CD4-positive, alpha-beta T cell (primary cell): ENCODE results near the gene CALCOCO1. TPM values are rescaled to one million over a fixed set of nuclear protein-coding genes. Genes with fewer than 3 reads are reported as not detected.
"Not testable (repeated sequence)": the region's sequence is repeated elsewhere in the genome, so short reads cannot be mapped to it uniquely, and the experiment has no call there.

ENCODE experiments used
- ATAC-seq: fragments of 200-7000 bp; cut with Tn5 transposase; one replicate; pipeline ENCODE4 v1.10.0; 2022; ENCODE audit warnings: mild to moderate bottlenecking; ENCODE audit not compliant: poor library complexity
- CTCF ChIA-PET: fragments of 350-600 bp; sonication (Branson Sonifier 250); formaldehyde crosslinking; loops from one replicate; lab custom pipeline; 2021; ENCODE audit warnings: antibody characterized with exemption, inconsistent platforms; lab: Charles Lee
- POLR2A ChIA-PET: fragments of 350-600 bp; sonication (Branson Sonifier 250); formaldehyde crosslinking; loops from one replicate; lab custom pipeline; 2021; ENCODE audit warnings: antibody characterized with exemption, inconsistent platforms; lab: Charles Lee
- DNase-seq, 14 experiments: peaks; one replicate each; pipeline ENCODE4 v3.0.0-alpha.2; 2013 to 2020; ENCODE audit warnings: mixed read lengths in 2 of 14
- H3K27ac ChIP-seq, 2 donors: one replicate each; pipeline versions ENCODE4 v1.5.1 to v1.7.0; 2013; ENCODE audit warnings: low read length in 2 of 2, low read depth in 1 of 2, mild to moderate bottlenecking in 1 of 2
- H3K27me3 ChIP-seq, 2 experiments: 1 replicate in 1 of 2; 2 replicates in 1 of 2; pipeline versions ENCODE4 v1.6.1 to v1.7.0; 2013; ENCODE audit warnings: low read length in 2 of 2, control low read depth in 1 of 2, mild to moderate bottlenecking in 1 of 2, moderate library complexity in 1 of 2; ENCODE audit not compliant: insufficient read depth in 2 of 2, control insufficient read depth in 1 of 2
- H3K36me3 ChIP-seq: one replicate; pipeline ENCODE4 v1.6.1; 2013; ENCODE audit warnings: low read length, control low read depth; ENCODE audit not compliant: insufficient read depth
- H3K4me1 ChIP-seq: one replicate; pipeline ENCODE4 v1.6.1; 2013; ENCODE audit warnings: low read length, control low read depth; ENCODE audit not compliant: insufficient read depth
- H3K4me3 ChIP-seq: one replicate; pipeline ENCODE4 v1.5.1; 2013; ENCODE audit warnings: mild to moderate bottlenecking, low read length, moderate library complexity
- H3K9me3 ChIP-seq, 2 experiments: 1 replicate in 1 of 2; 2 replicates in 1 of 2; pipeline versions ENCODE4 v1.6.1 to v1.7.0; 2013; ENCODE audit warnings: low read length in 2 of 2, mild to moderate bottlenecking in 2 of 2, control low read depth in 1 of 2, moderate library complexity in 1 of 2; ENCODE audit not compliant: control insufficient read depth in 1 of 2, insufficient read depth in 1 of 2
- H3K27ac Mint-ChIP-seq: one replicate; pipeline ENCODE4 v1.8.0; 2020; ENCODE audit warnings: mixed read lengths
- H3K27me3 Mint-ChIP-seq: one replicate; pipeline ENCODE4 v1.8.0; 2021; ENCODE audit warnings: mixed read lengths
- H3K36me3 Mint-ChIP-seq: one replicate; pipeline ENCODE4 v1.8.0; 2021; ENCODE audit warnings: low read depth, mixed read lengths
- H3K4me1 Mint-ChIP-seq: one replicate; pipeline ENCODE4 v1.8.0; 2021; ENCODE audit warnings: low read depth, mixed read lengths
- H3K4me3 Mint-ChIP-seq: one replicate; pipeline ENCODE4 v1.8.0; 2020; ENCODE audit warnings: mild to moderate bottlenecking, mixed read lengths
- H3K9me3 Mint-ChIP-seq: one replicate; pipeline ENCODE4 v1.8.0; 2020; ENCODE audit warnings: mixed read lengths
- CTCF ChIP-seq: fragments of 200-600 bp; IDR thresholded peaks from one replicate; pipeline ENCODE4 v1.8.0; 2022; ENCODE audit warnings: antibody characterized with exemption, mild to moderate bottlenecking
- intact Hi-C, 2 experiments: fragments of 100-400 bp; cut with DNase I in 1 of 2; cut with micrococcal nuclease in 1 of 2; formaldehyde crosslinking; loops; one replicate each; pipeline versions ENCODE4 v1.15.1 to v1.9.0; 2023 to 2025; cut with DNase I, micrococcal nuclease
- total RNA-seq, 174 experiments: library from RNA in 2 of 174; stranded (reverse) in 2 of 174; gene quantifications; one replicate each; pipeline ENCODE4 v1.2.3 and lab custom pipeline; 2021 to 2026

Gene CALCOCO1
- total RNA-seq, 2 experiments from 2014 or later = 66.8 to 69.3 TPM

GRCh38 chr12:53766881-53767280 lies 39.6 kb upstream of the CALCOCO1 start:
- ChIA-PET CTCF (no interaction called here), POLR2A (no interaction called here)
- H3K27me3 ChIP-seq = peaks cover 34 to 89% of the 10 kb centered on the region in 2 experiments
- H3K4me3 ChIP-seq = no peak overlapping the region
- H3K36me3 Mint-ChIP-seq = no peaks in the 10 kb centered on the region
- DNase-seq (no peak), ATAC-seq (no peak)
- H3K4me1 Mint-ChIP-seq = no peaks in the 10 kb centered on the region
- H3K27ac ChIP-seq = no peak overlapping the region
- H3K9me3 Mint-ChIP-seq = no peaks in the 10 kb centered on the region
- intact Hi-C loops = no loop called here
- H3K4me1 ChIP-seq = no peaks in the 10 kb centered on the region
- H3K27me3 Mint-ChIP-seq = peaks cover 80% of the 10 kb centered on the region
- no peak for TF ChIP-seq CTCF
- H3K9me3 ChIP-seq = no peaks in the 10 kb centered on the region
- no peaks in the 10 kb centered on the region for H3K36me3 ChIP-seq
- H3K4me3 Mint-ChIP-seq = no peak overlapping the region
- no peak overlapping the region for H3K27ac Mint-ChIP-seq

- Mint-ChIP-seq H3K27me3 (peaks cover 81% of the 10 kb centered on the region), H3K4me1 (no peaks in the 10 kb centered on the region), H3K4me3 (no peak overlapping the region), H3K9me3 (no peaks in the 10 kb centered on the region), H3K27ac (no peak overlapping the region), H3K36me3 (no peaks in the 10 kb centered on the region)
- Histone ChIP-seq H3K4me1 (no peaks in the 10 kb centered on the region), H3K36me3 (no peaks in the 10 kb centered on the region), H3K27ac (no peak overlapping the region), H3K27me3 (peaks cover 39 to 88% of the 10 kb centered on the region in 2 experiments), H3K4me3 (no peak overlapping the region), H3K9me3 (no peaks in the 10 kb centered on the region)
- ChIA-PET POLR2A (no interaction called here), CTCF (no interaction called here)
- DNase-seq = no peak
- no peak for TF ChIP-seq CTCF
- intact Hi-C loops = no loop called here
- no peak for ATAC-seq
These were observed 38.6 kb upstream of the CALCOCO1 start for GRCh38 chr12:53765891-53766290.

GRCh38 chr12:53764615-53765014 lies 37.4 kb upstream of the CALCOCO1 start:
- H3K27me3 Mint-ChIP-seq = peaks cover 84% of the 10 kb centered on the region
- no peak for ATAC-seq

GRCh38 chr12:53762793-53763192 lies 35.5 kb upstream of the CALCOCO1 start:
- H3K36me3 ChIP-seq, H3K9me3 Mint-ChIP-seq, ATAC-seq, H3K4me1 ChIP-seq, H3K4me3 Mint-ChIP-seq, H3K36me3 Mint-ChIP-seq, DNase-seq, H3K4me3 ChIP-seq, H3K4me1 Mint-ChIP-seq, H3K27ac ChIP-seq, intact Hi-C loops, H3K9me3 ChIP-seq, H3K27ac Mint-ChIP-seq, POLR2A ChIA-PET: not testable (repeated sequence)
- H3K27me3 Mint-ChIP-seq = peaks cover 90% of the 10 kb centered on the region
- CTCF ChIA-PET = interaction anchor here (0.5 to 0.7 kb wide), 2 partner anchors 23 to 84 kb away, joined by 3 read pairs; no protein-coding TSS in a partner anchor
- H3K27me3 ChIP-seq = peaks cover 65 to 89% of the 10 kb centered on the region in 2 experiments

More at GRCh38 chr12:53764615-53765014, 37.4 kb upstream of the CALCOCO1 start:
- Histone ChIP-seq H3K27me3 (peaks cover 52 to 86% of the 10 kb centered on the region in 2 experiments), H3K4me3 (no peak overlapping the region), H3K27ac (no peak overlapping the region), H3K9me3 (no peaks in the 10 kb centered on the region), H3K36me3 (no peaks in the 10 kb centered on the region), H3K4me1 (no peaks in the 10 kb centered on the region)
- ChIA-PET POLR2A (no interaction called here), CTCF (interaction anchor here (0.9 to 1.0 kb wide), 2 partner anchors 21 to 144 kb away, joined by 3 read pairs; no protein-coding TSS in a partner anchor)
- H3K36me3 Mint-ChIP-seq = no peaks in the 10 kb centered on the region
- H3K9me3 Mint-ChIP-seq = no peaks in the 10 kb centered on the region
- H3K4me3 Mint-ChIP-seq = no peak overlapping the region
- intact Hi-C loops = no loop called here
- H3K27ac Mint-ChIP-seq = no peak overlapping the region
- DNase-seq = no peak
- TF ChIP-seq CTCF = no peak
- H3K4me1 Mint-ChIP-seq = no peaks in the 10 kb centered on the region
